H1 (cell line): Measurements from ENCODE around the gene CMC1. TPM values are rescaled to one million over a fixed set of nuclear protein-coding genes. Genes with fewer than 3 reads are reported as not detected.

Experiments used
- CTCF ChIA-PET: fragments of 300-600 bp; sonication (Branson Sonifier 250); formaldehyde crosslinking; loops from one replicate; lab custom pipeline; 2021; ENCODE audit not compliant: partially characterized antibody; lab: Charles Lee
- POLR2A ChIA-PET: fragments of 300-600 bp; sonication (Branson Sonifier 250); formaldehyde crosslinking; loops from one replicate; lab custom pipeline; 2021; ENCODE audit warnings: inconsistent platforms; ENCODE audit not compliant: partially characterized antibody; lab: Charles Lee
- DNase-seq, 2 experiments: peaks; one replicate each; pipeline versions ENCODE4 v3.0.0 to v3.0.0-alpha.2; 2010 to 2022; ENCODE audit warnings: low spot score in 2 of 2, low read depth in 1 of 2, mixed read lengths in 1 of 2
- FAIRE-seq: peaks from 2 replicates; lab custom pipeline; 2011; peaks lifted over from hg19 to GRCh38; lab: Jason Lieb, UNC
- H2AFZ ChIP-seq: 2 replicates; pipeline ENCODE4 v1.8.1; 2012; ENCODE audit warnings: low read length, inconsistent platforms
- H2AK5ac ChIP-seq: 2 replicates; pipeline ENCODE4 v1.6.1; 2013; ENCODE audit warnings: low read depth, low read length
- H2BK120ac ChIP-seq: replicated peaks from 2 replicates; pipeline ENCODE3; 2013; ENCODE audit warnings: low read depth, low read length, inconsistent platforms
- H2BK12ac ChIP-seq: 2 replicates; pipeline ENCODE4 v1.6.1; 2013; ENCODE audit warnings: low read depth, low read length
- H2BK15ac ChIP-seq: 2 replicates; pipeline ENCODE4 v1.6.1; 2013; ENCODE audit warnings: low read length
- H2BK20ac ChIP-seq: 2 replicates; pipeline ENCODE4 v1.6.1; 2013; ENCODE audit warnings: low read length
- H2BK5ac ChIP-seq: 2 replicates; pipeline ENCODE4 v1.6.1; 2013; ENCODE audit warnings: low read depth, low read length
- H3K14ac ChIP-seq: 2 replicates; pipeline ENCODE4 v1.6.1; 2013; ENCODE audit warnings: inconsistent platforms; ENCODE audit not compliant: insufficient read length
- H3K18ac ChIP-seq: 2 replicates; pipeline ENCODE4 v1.6.1; 2013; ENCODE audit warnings: low read length; ENCODE audit errors: extremely low read depth
- H3K23ac ChIP-seq: 2 replicates; pipeline ENCODE4 v1.6.1; 2013; ENCODE audit warnings: inconsistent platforms; ENCODE audit not compliant: insufficient read length
- H3K23me2 ChIP-seq: 2 replicates; pipeline ENCODE4 v1.6.1; 2013; ENCODE audit warnings: low read depth, low read length
- H3K27ac ChIP-seq: 2 replicates; pipeline ENCODE4 v1.6.1; 2011; ENCODE audit warnings: low read depth, low read length, inconsistent platforms
- H3K27me3 ChIP-seq, 4 experiments: replicated peaks in 1 of 4; 1 replicate in 1 of 4; 2 replicates in 3 of 4; pipeline versions ENCODE4 v1.6.1 to v1.8.1; 2011 to 2013; ENCODE audit warnings: low read length in 3 of 4, mild to moderate bottlenecking in 3 of 4, inconsistent platforms in 2 of 4, mixed read lengths in 2 of 4, moderate library complexity in 1 of 4; ENCODE audit not compliant: control insufficient read depth in 3 of 4, insufficient read depth in 3 of 4; ENCODE audit errors: extremely low read depth in 1 of 4
- H3K36me3 ChIP-seq, 4 experiments: 2 replicates each; pipeline versions ENCODE4 v1.6.1 to v1.8.1; 2011 to 2013; ENCODE audit warnings: mild to moderate bottlenecking in 4 of 4, low read length in 3 of 4, moderate library complexity in 2 of 4, control low read depth in 1 of 4, inconsistent platforms in 1 of 4; ENCODE audit not compliant: insufficient read depth in 4 of 4, control insufficient read depth in 2 of 4
- H3K4ac ChIP-seq: replicated peaks from 2 replicates; pipeline ENCODE3; 2013; ENCODE audit warnings: low read length, low read depth, mixed read lengths, inconsistent platforms; ENCODE audit not compliant: insufficient read length
- H3K4me1 ChIP-seq, 4 experiments: replicated peaks in 1 of 4; 1 replicate in 1 of 4; 2 replicates in 3 of 4; pipeline versions ENCODE4 v1.6.1 to v1.8.1; 2011 to 2013; ENCODE audit warnings: low read length in 3 of 4, inconsistent platforms in 2 of 4, mixed read lengths in 1 of 4; ENCODE audit not compliant: insufficient read depth in 4 of 4, control insufficient read depth in 3 of 4
- H3K4me2 ChIP-seq, 2 experiments: 2 replicates each; pipeline versions ENCODE4 v1.6.1 to v1.8.1; 2011 to 2013; ENCODE audit warnings: low read depth in 2 of 2, low read length in 2 of 2, control low read depth in 1 of 2, inconsistent platforms in 1 of 2, mild to moderate bottlenecking in 1 of 2; ENCODE audit not compliant: insufficient read depth in 1 of 2
- H3K4me3 ChIP-seq, 4 experiments: fragments of 200-600, 300-600 bp in 1 of 4; sonication (generic), shearing (Covaris generic), sonication (Bioruptor Twin) in 1 of 4; 2 replicates each; pipeline versions ENCODE4 v1.5.1 to v1.8.1; 2011 to 2016; ENCODE audit warnings: low read length in 4 of 4, low read depth in 3 of 4, control low read depth in 2 of 4, inconsistent platforms in 2 of 4, mild to moderate bottlenecking in 2 of 4, mixed read lengths in 1 of 4, moderate library complexity in 1 of 4; ENCODE audit not compliant: insufficient read depth in 2 of 4; ENCODE audit errors: extremely low read depth in 1 of 4
- H3K56ac ChIP-seq: replicated peaks from 2 replicates; pipeline ENCODE3; 2013; ENCODE audit warnings: low read depth, mild to moderate bottlenecking, mixed read lengths, low read length, inconsistent platforms; ENCODE audit not compliant: insufficient read length
- H3K79me1 ChIP-seq: 2 replicates; pipeline ENCODE4 v1.6.1; 2013; ENCODE audit warnings: low read depth, low read length, control low read depth
- H3K79me2 ChIP-seq, 2 experiments: 2 replicates each; pipeline versions ENCODE4 v1.6.1 to v1.8.1; 2012 to 2013; ENCODE audit warnings: low read length in 2 of 2, mild to moderate bottlenecking in 2 of 2, inconsistent platforms in 1 of 2; ENCODE audit not compliant: insufficient read depth in 2 of 2, control insufficient read depth in 1 of 2
- H3K9ac ChIP-seq, 4 experiments: replicated peaks in 1 of 4; 1 replicate in 1 of 4; 2 replicates in 3 of 4; pipeline versions ENCODE4 v1.6.1 to v1.8.1; 2011 to 2013; ENCODE audit warnings: low read depth in 3 of 4, low read length in 3 of 4, control low read depth in 2 of 4, mild to moderate bottlenecking in 2 of 4, moderate library complexity in 2 of 4, inconsistent platforms in 1 of 4; ENCODE audit errors: extremely low read depth in 1 of 4
- H3K9me3 ChIP-seq, 2 experiments: 2 replicates each; pipeline versions ENCODE4 v1.6.1 to v1.8.1; 2012 to 2013; ENCODE audit warnings: mild to moderate bottlenecking in 2 of 2, moderate library complexity in 2 of 2, control low read depth in 1 of 2, inconsistent platforms in 1 of 2, low read depth in 1 of 2, low read length in 1 of 2, mixed read lengths in 1 of 2; ENCODE audit not compliant: insufficient read depth in 2 of 2
- H4K20me1 ChIP-seq, 2 experiments: replicated peaks in 1 of 2; 2 replicates each; pipeline versions ENCODE3 to v1.8.1; 2011 to 2013; ENCODE audit warnings: inconsistent platforms in 2 of 2, low read length in 2 of 2, mild to moderate bottlenecking in 1 of 2; ENCODE audit not compliant: insufficient read depth in 2 of 2, control insufficient read depth in 1 of 2
- H4K5ac ChIP-seq: 2 replicates; pipeline ENCODE4 v1.6.1; 2013; ENCODE audit warnings: low read length, low read depth, mixed read lengths, inconsistent platforms; ENCODE audit not compliant: insufficient read length
- H4K8ac ChIP-seq: 2 replicates; pipeline ENCODE4 v1.8.0; 2013; ENCODE audit warnings: mild to moderate bottlenecking, moderate library complexity, low read length, inconsistent platforms; ENCODE audit not compliant: insufficient read depth; ENCODE audit errors: extremely low read depth
- H4K91ac ChIP-seq: replicated peaks from 2 replicates; pipeline ENCODE3; 2013; ENCODE audit warnings: low read length, mixed read lengths, inconsistent platforms; ENCODE audit not compliant: insufficient read length
- ASH2L ChIP-seq: fragments of 200-600, 300-600 bp; sonication (generic); IDR thresholded peaks from one replicate; pipeline ENCODE4 v1.7.1; 2017; ENCODE audit warnings: low read length
- CTCF ChIP-seq, 3 experiments: IDR thresholded peaks; 1 replicate in 2 of 3; 2 replicates in 1 of 3; pipeline versions ENCODE4 v1.5.1 to v1.6.1; 2011; ENCODE audit warnings: low read length in 3 of 3, mild to moderate bottlenecking in 3 of 3, inconsistent platforms in 2 of 3, low read depth in 1 of 3, moderate library complexity in 1 of 3; ENCODE audit not compliant: insufficient read depth in 1 of 3; ENCODE audit errors: control extremely low read depth in 1 of 3
- POLR2AphosphoS5 ChIP-seq: IDR thresholded peaks from 2 replicates; pipeline ENCODE4 v1.6.1; 2011; ENCODE audit warnings: low read depth, low read length
- RAD21 ChIP-seq, 2 experiments: IDR thresholded peaks in 1 of 2; conservative IDR thresholded peaks in 1 of 2; 2 replicates each; pipeline ENCODE4 v1.6.1; 2011; ENCODE audit warnings: low read depth in 2 of 2, low read length in 2 of 2, improper control_type of control experiment in 1 of 2, inconsistent platforms in 1 of 2, mild to moderate bottlenecking in 1 of 2, moderate library complexity in 1 of 2
- SP2 ChIP-seq: IDR thresholded peaks from 2 replicates; pipeline ENCODE4 v1.6.1; 2012; ENCODE audit warnings: mild to moderate bottlenecking, low read length, inconsistent platforms
- SUZ12 ChIP-seq: fragments of 200-600 bp; sonication (generic); IDR thresholded peaks from 2 replicates; pipeline ENCODE4 v1.6.1; 2012; ENCODE audit warnings: mild to moderate bottlenecking, inconsistent platforms, low read length, moderate library complexity, mixed read lengths
- TBP ChIP-seq: IDR thresholded peaks from 2 replicates; pipeline ENCODE4 v1.6.1; 2011; ENCODE audit warnings: low read depth, low read length, improper control_type of control experiment
- WGBS, 2 experiments: shearing (Covaris generic) in 1 of 2; methylation state at CpG; one replicate each; pipeline versions ENCODE4 v1.1.6 to v1.1.7; 2013 to 2015; ENCODE audit warnings: low lambda C conversion rate in 2 of 2, mixed read lengths in 2 of 2, inconsistent platforms in 1 of 2, low coverage in 1 of 2, missing lambda C conversion rate in 1 of 2; ENCODE audit not compliant: insufficient replicate concordance in 2 of 2, insufficient coverage in 1 of 2, insufficient read length in 1 of 2; ENCODE audit errors: extremely low coverage in 1 of 2, missing lambda C conversion rate in 1 of 2; 5-methylcytosine and 5-hydroxymethylcytosine counted together
- polyA plus RNA-seq, 7 experiments: library from polyadenylated mRNA; depleted of rRNA in 3 of 7; stranded (reverse) in 5 of 7; unstranded in 2 of 7; fragments of >200 nt in 5 of 7; fragments of 200-250 nt in 2 of 7; gene quantifications; 1 replicate in 5 of 7; 2 replicates in 1 of 7; 4 replicates in 1 of 7; pipeline versions ENCODE4 v1.2.1 to v1.2.3, GENCODE V29; 2011 to 2013; ENCODE audit warnings: missing spikeins in 2 of 7, mixed read lengths in 2 of 7
- total RNA-seq: library from RNA; stranded (reverse); fragmentation: NEBNext Ultra II Directional; extraction: Animal tissue kit (Norgen Biotek cat#: 25700); gene quantifications from 2 replicates; pipeline ENCODE4 v1.2.1, GENCODE V29; 2021

CMC1 gene
- total and polyA plus RNA-seq, 2 of the 8 experiments (the other 6 are each of a cell fraction or from before 2014, with no cell fraction given): 11.4 to 19.4 TPM

- Histone ChIP-seq H3K9me3 (no peaks in the 10 kb centered on the region), H2AFZ (no peak overlapping the region), H3K4me2 (no peak overlapping the region), H4K20me1 (peaks cover 0 to 1% of the 10 kb centered on the region in 2 experiments), H4K5ac (no peak overlapping the region), H2BK120ac (no peak overlapping the region), H3K4ac (no peak overlapping the region), H3K9ac (no peak overlapping the region), H3K27me3 (no peaks in the 10 kb centered on the region), H4K8ac (no peak overlapping the region), H3K4me1 (no peaks in the 10 kb centered on the region), H2BK20ac (no peak overlapping the region), H3K79me2 (no peaks in the 10 kb centered on the region), H3K27ac (no peak overlapping the region), H3K23me2 (no peaks in the 10 kb centered on the region), H3K23ac (no peak overlapping the region), H2BK12ac (no peak overlapping the region), H3K18ac (no peak overlapping the region), H3K79me1 (no peaks in the 10 kb centered on the region), H4K91ac (no peak overlapping the region), H2BK5ac (no peak overlapping the region), H2AK5ac (no peak overlapping the region), H3K14ac (no peak overlapping the region)
- 89% methylated on average over 4 of the region's 4 CpGs; no CpG with 5 or more reads in 1 of the 2 experiments for WGBS, 2 experiments
- DNase-seq: no peak
- FAIRE-seq: no peak
- CTCF ChIA-PET: interaction anchor here (0.6 to 4.8 kb wide), 23 partner anchors 9 to 658 kb away, joined by 3 to 41 read pairs (median 3); partner anchors contain the start of gene EOMES
- TF ChIP-seq CTCF (IDR thresholded peaks at IDR 0.05; ENCODE audit: control extremely low read depth in 1 of 3, insufficient read depth in 1 of 3, low read depth in 1 of 3, low read length in 3 of 3): peak in 2 of 3 experiments; percentile 10 to 43; a peak in 2 of 4 replicates
- TF ChIP-seq POLR2AphosphoS5: no peak
- peak in 1 of 2 experiments; percentile 68 for TF ChIP-seq RAD21 (IDR thresholded peaks at IDR 0.05 in 1 of 2, conservative IDR thresholded peaks at IDR 0.05 in 1 of 2; ENCODE audit: low read depth in 2 of 2, low read length in 2 of 2)
- no peak for TF ChIP-seq ASH2L
- TF ChIP-seq TBP: no peak
- TF ChIP-seq SP2: no peak
- TF ChIP-seq SUZ12: no peak
- TF ChIP-seq, all 59 proteins: peak for 2
- Histone ChIP-seq H2BK15ac (no peak overlapping the region), H3K56ac (no peak overlapping the region), H3K36me3 (peaks cover 0 to 18% (median 1%) of the 10 kb centered on the region in 4 experiments; a peak in 2 of 8 replicates), H3K4me3 (no peak overlapping the region)
- POLR2A ChIA-PET: no interaction called here
These were observed 87.1 kb downstream of the CMC1 start for GRCh38 chr3:28328188-28329151.
